Omental fat pad (tissue), 4 donors: Measurements from ENCODE around the gene TRAPPC14. TPM values are rescaled to one million over a fixed set of nuclear protein-coding genes. Genes with fewer than 3 reads are reported as not detected.

Experiments used
- ATAC-seq: fragments of 150-250 bp; one replicate; pipeline ENCODE4 v1.9.1; 2016; ENCODE audit warnings: mild to moderate bottlenecking, moderate library complexity; ENCODE audit not compliant: low FRiP score
- DNase-seq: peaks from one replicate; pipeline ENCODE4 v3.0.0-alpha.2; 2019; ENCODE audit warnings: low spot score
- total RNA-seq, 4 donors: library from RNA; depleted of rRNA; stranded (reverse); fragments of >200 nt; gene quantifications; one replicate each; pipeline ENCODE4 v1.1.0, GENCODE V29; 2016
- TF ChIP-seq, protein P1 (sequence below), 3 donors: fragments of 450-650 bp; IDR thresholded peaks; one replicate each; pipeline ENCODE4 v1.5.1; 2016 to 2017; ENCODE audit warnings: antibody characterized with exemption in 3 of 3, mild to moderate bottlenecking in 3 of 3, moderate library complexity in 2 of 3

Gene TRAPPC14
- total RNA-seq, 4 donors from 2014 or later, result 5.7 to 13.2 (median 10.6) TPM

DNA sequence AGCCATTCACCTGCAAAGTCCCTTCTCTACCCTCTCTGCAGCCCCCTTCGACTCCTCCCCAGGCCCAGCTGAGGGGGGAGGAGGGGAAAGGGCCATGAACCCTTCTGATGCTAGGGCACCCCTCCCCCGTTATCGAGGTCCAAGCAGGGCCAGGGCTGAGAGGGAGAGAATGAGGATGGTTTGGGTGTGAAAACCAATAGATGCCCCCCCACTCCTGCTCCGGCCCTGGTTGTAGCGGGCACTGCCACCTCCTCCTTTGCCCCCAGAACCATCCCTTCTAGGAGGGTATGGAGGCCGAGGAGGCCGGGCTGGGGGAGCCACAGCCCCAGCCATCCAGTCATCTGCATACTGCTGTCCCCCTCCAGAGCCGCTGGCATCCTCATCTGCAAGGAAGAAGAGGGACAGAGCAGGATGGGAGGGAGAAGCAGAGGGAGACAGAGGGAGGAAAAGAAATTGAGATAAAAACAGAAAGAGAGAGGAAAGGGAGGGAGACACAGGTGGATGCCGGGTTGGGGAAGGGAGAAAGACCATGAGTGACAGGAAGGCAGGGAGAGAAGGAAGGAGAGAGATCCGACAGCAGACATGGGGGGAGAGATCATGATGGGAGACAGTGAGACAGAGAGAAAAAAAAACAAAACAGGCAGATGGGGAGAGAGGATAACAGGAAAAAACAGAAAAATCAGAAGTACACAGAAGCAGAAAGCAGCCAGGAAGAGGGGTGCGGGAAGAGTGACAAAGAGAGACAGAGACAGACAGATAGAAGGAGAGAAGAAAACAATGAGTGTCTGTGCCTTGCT, 11.8 kb upstream of the TRAPPC14 start:
- TF ChIP-seq, protein P1, sequence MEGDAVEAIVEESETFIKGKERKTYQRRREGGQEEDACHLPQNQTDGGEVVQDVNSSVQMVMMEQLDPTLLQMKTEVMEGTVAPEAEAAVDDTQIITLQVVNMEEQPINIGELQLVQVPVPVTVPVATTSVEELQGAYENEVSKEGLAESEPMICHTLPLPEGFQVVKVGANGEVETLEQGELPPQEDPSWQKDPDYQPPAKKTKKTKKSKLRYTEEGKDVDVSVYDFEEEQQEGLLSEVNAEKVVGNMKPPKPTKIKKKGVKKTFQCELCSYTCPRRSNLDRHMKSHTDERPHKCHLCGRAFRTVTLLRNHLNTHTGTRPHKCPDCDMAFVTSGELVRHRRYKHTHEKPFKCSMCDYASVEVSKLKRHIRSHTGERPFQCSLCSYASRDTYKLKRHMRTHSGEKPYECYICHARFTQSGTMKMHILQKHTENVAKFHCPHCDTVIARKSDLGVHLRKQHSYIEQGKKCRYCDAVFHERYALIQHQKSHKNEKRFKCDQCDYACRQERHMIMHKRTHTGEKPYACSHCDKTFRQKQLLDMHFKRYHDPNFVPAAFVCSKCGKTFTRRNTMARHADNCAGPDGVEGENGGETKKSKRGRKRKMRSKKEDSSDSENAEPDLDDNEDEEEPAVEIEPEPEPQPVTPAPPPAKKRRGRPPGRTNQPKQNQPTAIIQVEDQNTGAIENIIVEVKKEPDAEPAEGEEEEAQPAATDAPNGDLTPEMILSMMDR (IDR thresholded peaks at IDR 0.05), result no peak
- ATAC-seq (no peak), DNase-seq (no peak)

DNA sequence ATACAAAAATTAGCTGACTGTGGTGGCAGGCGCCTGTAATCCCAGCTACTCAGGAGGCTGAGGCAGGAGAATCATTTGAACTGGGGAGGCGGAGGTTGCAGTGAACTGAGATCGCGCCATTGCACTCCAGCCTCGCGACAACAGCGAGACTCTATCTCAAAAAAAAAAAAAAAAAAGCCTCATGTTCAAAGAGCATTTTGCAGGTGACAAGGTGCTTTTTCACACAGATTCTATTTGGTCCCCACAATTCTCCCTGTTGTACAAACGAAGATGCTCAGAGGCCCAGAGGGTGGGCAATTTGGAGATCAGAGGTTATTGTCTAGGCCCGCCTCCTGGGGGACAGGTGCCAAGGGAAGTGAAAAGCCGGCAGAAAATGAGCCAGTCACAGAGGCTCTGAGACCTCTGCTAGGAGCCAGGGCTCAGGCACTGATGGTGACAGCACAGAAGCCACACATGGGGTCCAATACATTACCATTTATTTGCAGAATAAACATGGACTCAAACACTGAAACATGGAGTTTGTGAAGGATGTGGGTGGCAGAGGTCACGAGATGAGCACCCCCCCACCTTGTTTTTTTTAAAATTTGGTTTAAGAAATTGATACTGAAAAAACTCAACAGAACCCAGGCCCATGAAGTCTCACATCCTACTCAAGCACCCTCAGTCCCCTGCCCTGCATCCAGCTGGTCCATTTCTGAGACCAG, 10.8 kb upstream of the TRAPPC14 start:
- DNase-seq (no peak), ATAC-seq (no peak)

DNA sequence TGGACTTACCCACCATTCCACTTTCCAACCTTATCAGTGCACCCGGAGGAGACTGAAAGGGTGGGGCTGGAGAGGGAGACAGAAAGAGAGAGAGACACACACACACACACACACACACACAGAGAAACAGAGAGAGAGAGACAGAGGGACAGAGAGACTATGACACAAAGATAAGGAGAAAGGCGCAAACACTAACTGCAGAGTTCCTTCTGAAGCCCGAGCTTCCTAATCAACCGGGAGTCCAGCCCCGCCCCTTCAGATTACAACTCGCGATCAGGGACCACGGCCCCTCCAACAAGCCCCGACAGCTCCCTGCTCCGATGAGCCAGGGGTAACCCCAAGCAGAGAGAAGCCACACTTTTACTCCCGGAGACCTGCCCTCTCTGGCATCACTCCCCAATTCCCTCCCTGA, 9.4 kb upstream of the TRAPPC14 start:
- TF ChIP-seq, protein P1 (IDR thresholded peaks at IDR 0.05), result no peak
- ATAC-seq (no peak), DNase-seq (no peak)

More for the DNA sequence above, 10.8 kb upstream of the TRAPPC14 start:
- TF ChIP-seq, protein P1 (IDR thresholded peaks at IDR 0.05), result no peak

DNA sequence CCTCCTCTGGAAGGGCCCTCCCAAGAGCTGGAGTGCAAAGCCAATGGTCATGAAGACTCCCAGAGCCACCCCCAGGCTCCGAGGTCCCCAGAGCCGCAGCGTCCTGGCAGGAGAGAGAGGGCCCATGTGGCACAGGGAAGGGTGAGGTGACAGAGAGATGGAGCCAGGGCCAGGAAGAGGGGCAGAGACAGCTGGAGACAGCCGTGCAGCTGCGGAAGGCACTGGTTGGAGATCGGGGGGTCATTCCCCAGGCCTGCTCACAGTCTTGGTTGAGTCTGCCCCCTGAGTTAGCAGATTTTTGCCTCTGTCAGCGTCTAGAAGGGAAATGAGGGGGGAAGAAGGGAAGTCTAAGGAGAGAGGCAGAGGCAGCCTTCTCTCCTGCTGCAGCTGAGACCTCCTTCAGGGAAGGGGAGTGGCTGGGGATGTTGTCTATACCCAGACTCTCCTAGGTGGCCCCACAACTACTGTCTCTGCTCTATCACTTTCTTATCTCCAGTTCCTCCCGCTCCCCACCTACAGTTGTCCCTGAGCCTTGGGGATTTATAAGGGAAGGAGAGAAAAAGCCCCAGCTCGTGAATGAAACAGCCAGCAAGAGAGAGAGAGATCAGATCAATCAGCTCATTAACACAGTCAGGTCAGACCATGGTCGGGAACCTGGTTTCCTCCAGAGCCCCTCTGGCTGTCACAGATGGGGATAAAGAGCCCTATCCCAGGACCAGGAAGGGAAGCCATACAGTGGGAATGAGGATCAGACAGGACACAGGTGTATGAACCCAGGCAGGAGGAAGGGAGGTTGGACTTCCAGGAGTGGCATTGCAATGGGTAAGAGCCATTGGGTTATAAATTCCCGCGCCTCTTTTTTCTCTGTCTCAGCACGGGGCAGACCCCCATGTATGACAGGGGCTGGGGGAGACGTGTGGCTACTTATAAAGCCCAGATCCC, 8.7 kb upstream of the TRAPPC14 start:
- TF ChIP-seq, protein P1 (IDR thresholded peaks at IDR 0.05), result no peak
- no peak for DNase-seq
- no peak for ATAC-seq

DNA sequence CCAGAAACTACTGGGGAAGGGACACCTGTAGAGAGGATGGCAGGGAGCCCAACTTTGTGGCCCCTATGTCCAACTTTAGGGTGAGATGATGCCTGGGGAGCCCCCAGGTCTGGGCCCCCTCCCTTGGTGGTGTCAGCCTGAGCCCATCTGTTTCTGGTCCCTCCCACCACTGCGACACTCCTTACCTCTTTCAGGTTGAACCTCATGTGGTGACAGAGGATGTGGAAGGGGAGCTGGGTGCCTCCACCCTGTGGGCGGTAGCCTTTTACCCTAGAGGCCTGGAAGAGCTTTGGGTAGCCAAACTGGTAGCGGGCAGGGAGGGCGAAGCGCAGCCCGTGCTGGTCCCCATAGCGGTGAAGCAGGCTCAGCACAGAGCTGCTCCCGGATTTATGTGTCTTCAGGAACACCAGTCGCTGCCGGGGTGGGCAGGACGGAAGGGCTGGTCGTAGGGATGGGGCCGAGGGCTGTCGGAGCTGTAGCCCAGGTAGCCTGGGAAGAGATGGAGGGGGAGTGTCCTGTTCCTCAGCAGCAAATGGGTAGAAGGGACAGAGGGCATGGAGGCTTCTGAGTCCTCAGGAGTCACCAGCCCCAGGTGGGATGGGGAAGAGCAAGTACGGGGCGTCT, 7.9 kb upstream of the TRAPPC14 start:
- DNase-seq (no peak), ATAC-seq (no peak)
- TF ChIP-seq, protein P1 (IDR thresholded peaks at IDR 0.05), result no peak

DNA sequence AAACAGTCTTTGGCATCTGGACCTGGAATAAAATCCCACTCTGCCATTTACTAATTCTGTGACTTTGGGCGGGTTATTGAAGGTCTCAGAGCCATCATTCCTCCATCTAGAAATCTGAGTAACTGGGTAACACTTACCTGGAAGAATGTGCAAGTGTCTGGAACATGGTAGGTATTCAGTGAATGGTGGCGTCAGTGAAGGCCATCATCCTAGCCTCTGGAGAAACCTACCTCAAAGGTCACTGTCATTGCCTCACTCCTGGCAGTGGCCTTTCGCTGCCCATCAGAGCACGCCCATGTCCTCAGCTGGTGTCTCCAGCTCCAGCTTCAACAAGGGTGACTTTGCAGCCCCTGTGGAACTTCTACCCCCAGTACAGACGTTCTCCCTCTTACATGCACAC, 5.3 kb upstream of the TRAPPC14 start:
- TF ChIP-seq, protein P1 (IDR thresholded peaks at IDR 0.05), result no peak
- DNase-seq (no peak), ATAC-seq (no peak)
